A549 (cell line): ENCODE results near the gene DDX17. TPM values are rescaled to one million over a fixed set of nuclear protein-coding genes. Genes with fewer than 3 reads are reported as not detected.

ENCODE experiments used
- ATAC-seq, 2 experiments: fragments of 200-7000 bp in 1 of 2; fragments of >200 bp in 1 of 2; cut with Nextera tagmentation in 1 of 2; cut with Tn5 transposase in 1 of 2; 3 replicates each; pipeline versions ENCODE4 v1.8.0 to v1.9.1; 2018 to 2020; ENCODE audit warnings: mild to moderate bottlenecking in 1 of 2, moderate library complexity in 1 of 2
- CTCF ChIA-PET: fragments of 300-600 bp; sonication (Branson Sonifier 250); formaldehyde crosslinking; extraction: SDS; loops from one replicate; lab custom pipeline; 2021; ENCODE audit warnings: antibody characterized with exemption, inconsistent platforms; lab: Yijun Ruan, JAX
- POLR2A ChIA-PET: fragments of 350-600 bp; formaldehyde crosslinking; extraction: SDS; loops from one replicate; lab custom pipeline; 2021; ENCODE audit warnings: antibody characterized with exemption, inconsistent platforms; lab: Yijun Ruan, JAX
- DNase-seq, 2 experiments: peaks; one replicate each; pipeline versions ENCODE4 v3.0.0 to v3.0.0-alpha.2; 2011 to 2016; ENCODE audit warnings: low read depth in 1 of 2, low spot score in 1 of 2
- FAIRE-seq: peaks from 2 replicates; lab custom pipeline; 2011; peaks lifted over from hg19 to GRCh38; lab: Jason Lieb, UNC
- H3K27ac ChIP-seq, 2 experiments: fragments of >200 bp; sonication (Bioruptor Twin); formaldehyde crosslinking; 3 replicates each; pipeline ENCODE4 v1.5.1; 2016 to 2017
- H3K4me1 ChIP-seq: fragments of >200 bp; sonication (Bioruptor Twin); formaldehyde crosslinking; 3 replicates; pipeline ENCODE4 v1.6.1; 2016
- H3K4me2 ChIP-seq: fragments of >200 bp; sonication (Bioruptor Twin); formaldehyde crosslinking; 3 replicates; pipeline ENCODE4 v1.6.1; 2016
- H3K4me3 ChIP-seq: fragments of >200 bp; sonication (Bioruptor Twin); formaldehyde crosslinking; 3 replicates; pipeline ENCODE4 v1.5.1; 2016
- H3K9me3 ChIP-seq: fragments of >200 bp; sonication (Bioruptor Twin); formaldehyde crosslinking; 3 replicates; pipeline ENCODE4 v1.6.1; 2016
- CBX8 ChIP-seq: fragments of 200-600 bp; sonication (generic); IDR thresholded peaks from 2 replicates; pipeline ENCODE4 v1.6.1; 2016
- CEBPB ChIP-seq, 2 experiments: fragments of >200 bp in 1 of 2; sonication (Bioruptor Twin) in 1 of 2; formaldehyde crosslinking in 1 of 2; IDR thresholded peaks; 2 replicates each; pipeline ENCODE4 v1.6.1; 2012 to 2016
- E2F6 ChIP-seq: IDR thresholded peaks from 2 replicates; pipeline ENCODE4 v1.6.1; 2012; ENCODE audit warnings: low read depth, borderline replicate concordance
- JUN ChIP-seq, 2 experiments: fragments of >200 bp; sonication (Bioruptor Twin); formaldehyde crosslinking; IDR thresholded peaks; 2 replicates in 1 of 2; 3 replicates in 1 of 2; pipeline ENCODE4 v1.6.1; 2016 to 2017
- KDM1A ChIP-seq: fragments of 200-600 bp; sonication (generic); IDR thresholded peaks from 2 replicates; pipeline ENCODE4 v1.6.1; 2016; ENCODE audit warnings: low read depth, mild to moderate bottlenecking
- KDM5A ChIP-seq: fragments of 200-600 bp; sonication (generic); IDR thresholded peaks from 2 replicates; pipeline ENCODE4 v1.6.1; 2016; ENCODE audit warnings: antibody characterized with exemption, mild to moderate bottlenecking
- MAFK ChIP-seq: fragments of 450-650 bp; IDR thresholded peaks from 2 replicates; pipeline ENCODE4 v1.6.1; 2014; ENCODE audit not compliant: partially characterized antibody
- MAZ ChIP-seq: fragments of 150-350 bp; IDR thresholded peaks from 2 replicates; pipeline ENCODE4 v1.6.1; 2014; ENCODE audit warnings: antibody characterized with exemption, low read depth, low read length, borderline replicate concordance
- NPAS2 ChIP-seq: fragments of 250-450 bp; sonication (Bioruptor Pico); IDR thresholded peaks from 2 replicates; pipeline ENCODE4 v1.8.0; 2022; ENCODE audit warnings: mild to moderate bottlenecking, moderate library complexity, borderline replicate concordance
- REST ChIP-seq: fragments of 200-600 bp; sonication (generic); IDR thresholded peaks from 2 replicates; pipeline ENCODE4 v1.6.1; 2016; ENCODE audit warnings: antibody characterized with exemption, mild to moderate bottlenecking, moderate library complexity
- SREBF2 ChIP-seq: fragments of 450-650 bp; IDR thresholded peaks from 2 replicates; pipeline ENCODE4 v1.6.1; 2014; ENCODE audit warnings: mild to moderate bottlenecking, moderate library complexity
- TFCP2L1 ChIP-seq: fragments of 250-450 bp; sonication (Bioruptor Pico); IDR thresholded peaks from 2 replicates; pipeline ENCODE4 v1.5.0; 2021; ENCODE audit warnings: mild to moderate bottlenecking
- ZC3H11A ChIP-seq: fragments of 450-650 bp; IDR thresholded peaks from 2 replicates; pipeline ENCODE4 v1.6.1; 2014; ENCODE audit warnings: antibody characterized with exemption, mild to moderate bottlenecking
- ZNF302 ChIP-seq: fragments of 250-450 bp; sonication (Bioruptor Pico); IDR thresholded peaks from 2 replicates; pipeline ENCODE4 v1.9.0; 2021; ENCODE audit warnings: inconsistent platforms, mild to moderate bottlenecking, moderate library complexity
- WGBS: methylation state at CpG from one replicate; pipeline ENCODE4 v1.1.6; 2017; ENCODE audit errors: missing lambda C conversion rate; 5-methylcytosine and 5-hydroxymethylcytosine counted together
- polyA plus RNA-seq, 4 experiments: library from polyadenylated mRNA; depleted of rRNA in 3 of 4; stranded (reverse); fragments of >200 nt; fragmentation: RNase III in 1 of 4; extraction: RNeasy Plus Mini Kit Qiagen cat#74134 plus additional on column Dnase treatment in 1 of 4; gene quantifications; 2 replicates in 3 of 4; 3 replicates in 1 of 4; pipeline ENCODE4 v1.2.3, GENCODE V29; 2011 to 2017
- TF ChIP-seq, protein P1 (sequence below): fragments of 150-350 bp; IDR thresholded peaks from 2 replicates; pipeline ENCODE4 v1.6.1; 2014; ENCODE audit warnings: low read depth, mild to moderate bottlenecking, low read length

Gene DDX17
- polyA plus RNA-seq, 2 of the 4 experiments (the other 2 are of a cell fraction) = 117 to 292 TPM

GRCh38 chr22:38456841-38457699, 49.0 kb downstream of the DDX17 start:
- ATAC-seq (no peak), DNase-seq (no peak), FAIRE-seq (no peak)
- ChIA-PET POLR2A (no interaction called here), CTCF (no interaction called here)
- Histone ChIP-seq H3K4me1 (peaks cover 4% of the 10 kb centered on the region; the same call in 2 of the 3 replicates), H3K27ac (no peak overlapping the region), H3K4me3 (no peak overlapping the region), H3K4me2 (no peak overlapping the region), H3K9me3 (no peaks in the 10 kb centered on the region)
- 69% methylated on average over 13 of the region's 14 CpGs for WGBS
- TF ChIP-seq REST (no peak), TFCP2L1 (CRISPR knock-in tag) (no peak), KDM5A (no peak), ZC3H11A (no peak), SREBF2 (no peak)
- TF ChIP-seq, protein P1, sequence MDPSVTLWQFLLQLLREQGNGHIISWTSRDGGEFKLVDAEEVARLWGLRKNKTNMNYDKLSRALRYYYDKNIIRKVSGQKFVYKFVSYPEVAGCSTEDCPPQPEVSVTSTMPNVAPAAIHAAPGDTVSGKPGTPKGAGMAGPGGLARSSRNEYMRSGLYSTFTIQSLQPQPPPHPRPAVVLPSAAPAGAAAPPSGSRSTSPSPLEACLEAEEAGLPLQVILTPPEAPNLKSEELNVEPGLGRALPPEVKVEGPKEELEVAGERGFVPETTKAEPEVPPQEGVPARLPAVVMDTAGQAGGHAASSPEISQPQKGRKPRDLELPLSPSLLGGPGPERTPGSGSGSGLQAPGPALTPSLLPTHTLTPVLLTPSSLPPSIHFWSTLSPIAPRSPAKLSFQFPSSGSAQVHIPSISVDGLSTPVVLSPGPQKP = no peak

GRCh38 chr22:38456272-38456835, 49.8 kb downstream of the DDX17 start:
- Histone ChIP-seq H3K4me1 (no peaks in the 10 kb centered on the region; the same call in 2 of the 3 replicates), H3K27ac (no peak overlapping the region), H3K4me2 (peak overlapping the region; percentile 96), H3K4me3 (peak overlapping the region; percentile 62; the same call in 2 of the 3 replicates), H3K9me3 (no peaks in the 10 kb centered on the region)
- ATAC-seq (no peak), FAIRE-seq (no peak), DNase-seq (no peak)
- CTCF ChIA-PET = no interaction called here
- 43% methylated on average over 14 of the region's 17 CpGs for WGBS
- POLR2A ChIA-PET = interaction anchor here (0.6 kb wide), 1 partner anchor 421 kb away, joined by 3 read pairs; no protein-coding TSS in a partner anchor
- TF ChIP-seq MAZ (no peak), KDM5A (no peak)

- ChIA-PET CTCF (no interaction called here), POLR2A (interaction anchor here (0.6 kb wide), 1 partner anchor 421 kb away, joined by 3 read pairs; no protein-coding TSS in a partner anchor)
- no peak for ATAC-seq
- H3K4me3 ChIP-seq = peak overlapping the region; percentile 62
- TF ChIP-seq CEBPB (IDR thresholded peaks at IDR 0.05) (no peak), JUN (IDR thresholded peaks at IDR 0.05) (0 out of 5 replicates have a peak, but pooled peaks of 1 of the 2 experiments have one; percentile 24)
- peak overlapping the region; percentile 60 to 90; a peak in 5 of 6 replicates for H3K27ac ChIP-seq
- no peaks in the 10 kb centered on the region; the same call in 2 of the 3 replicates for H3K4me1 ChIP-seq
- H3K9me3 ChIP-seq = no peaks in the 10 kb centered on the region
- peak overlapping the region; percentile 96 for H3K4me2 ChIP-seq
- no CpG with 5 or more reads among the region's 90 CpGs for WGBS
- DNase-seq = no peak
- FAIRE-seq = no peak
Observed at GRCh38 chr22:38455530-38456271, 50.4 kb downstream of the DDX17 start.

GRCh38 chr22:38455076-38455529, 51.0 kb downstream of the DDX17 start, which contains the start of gene KCNJ4:
TSS of gene KCNJ4 (minus strand) at chr22:38455199. CDS start at chr22:38428132, 27,067 bp downstream.
- no peaks in the 10 kb centered on the region; the same call in 2 of the 3 replicates for H3K4me1 ChIP-seq
- no peak for TF ChIP-seq NPAS2 (CRISPR knock-in tag)
- TF ChIP-seq CBX8 = no peak
- TF ChIP-seq KDM1A = no peak
- TF ChIP-seq E2F6 = no peak
- TF ChIP-seq MAFK = no peak
- no peak for TF ChIP-seq SREBF2
- no peak for TF ChIP-seq ZNF302 (CRISPR knock-in tag)
- TF ChIP-seq REST = no peak
- ATAC-seq = no peak
- peak within 1 kb of the TSS; percentile 62 for H3K4me3 ChIP-seq
- H3K27ac ChIP-seq = peak within 1 kb of the TSS; percentile 60 to 90; a peak in 5 of 6 replicates
- no peak for FAIRE-seq
- DNase-seq = no peak
- ChIA-PET POLR2A (no interaction called here), CTCF (no interaction called here)
- H3K4me2 ChIP-seq = peak within 1 kb of the TSS; percentile 96
- WGBS = no CpG with 5 or more reads among the region's 76 CpGs
- no peaks in the 10 kb centered on the region for H3K9me3 ChIP-seq
